Ammon's horn (tissue), 1 donor: ENCODE data around the gene PRR13.

Experiments used
- DNase-seq: peaks from one replicate; pipeline ENCODE4 v3.0.0-alpha.2; 2016; ENCODE audit warnings: low spot score

Gene PRR13

GRCh38 chr12:53493610-53494391, 52.3 kb downstream of the PRR13 start:
- no peak for DNase-seq
